Measurements from ENCODE around the gene ZBTB4. TPM values are rescaled to one million over a fixed set of nuclear protein-coding genes. Genes with fewer than 3 reads are reported as not detected.
"Not testable (repeated sequence)": the region's sequence is repeated elsewhere in the genome, so short reads cannot be mapped to it uniquely, and the experiment has no call there.

Gene ZBTB4
- total and polyA plus RNA-seq, 5 donors = 41.7 to 86.2 (median 81.4) TPM

DNA sequence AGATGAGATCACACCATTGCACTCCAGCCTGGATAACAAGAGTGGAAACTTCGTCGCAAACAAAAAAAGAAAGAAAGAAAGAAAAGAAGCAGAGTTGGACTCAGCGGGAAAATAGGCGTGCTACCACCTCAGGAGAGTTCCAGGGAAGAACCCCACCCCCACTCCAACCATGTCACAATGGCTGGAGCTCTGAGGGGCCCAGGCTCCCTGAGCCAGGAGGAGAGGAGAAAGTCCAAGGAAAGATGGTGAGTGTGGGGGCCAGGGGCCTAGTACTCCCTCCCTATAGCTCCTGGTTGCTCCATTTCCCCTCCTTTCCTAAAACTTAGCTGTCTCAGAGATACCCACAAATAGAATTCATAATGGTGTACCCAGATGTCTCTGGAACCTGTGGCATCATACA is 1.8 kb upstream of the ZBTB4 start, which contains the start of gene SLC35G6:
TSS of gene SLC35G6 (plus strand) at position 172 of the 400 bp plus-strand sequence. CDS start at position 243, 71 bp downstream.
- Histone ChIP-seq H3K4me1 (ENCODE audit: control insufficient read depth, insufficient read depth, low read length) (peaks cover 13% of the 10 kb centered on the region), H3K27ac (ENCODE audit: low read length) (peak within 1 kb of the TSS; percentile 93)
- H3K4me3 ChIP-seq (ENCODE audit: low read length); H3K27me3 ChIP-seq (ENCODE audit: control insufficient read depth, insufficient read depth); H3K9me3 ChIP-seq (ENCODE audit: control insufficient read depth, low read length); ATAC-seq: not testable (repeated sequence)
- peak in 1 of 3 donors; percentile 9 for DNase-seq
- WGBS = 96% methylated on average over 4 of the region's 4 CpGs
- intact Hi-C loops (cut with DNase I) = loop anchor here in 1 of 4 donors (5.0 kb wide), 1 partner anchor 134 kb away; no protein-coding TSS in a partner anchor

DNA sequence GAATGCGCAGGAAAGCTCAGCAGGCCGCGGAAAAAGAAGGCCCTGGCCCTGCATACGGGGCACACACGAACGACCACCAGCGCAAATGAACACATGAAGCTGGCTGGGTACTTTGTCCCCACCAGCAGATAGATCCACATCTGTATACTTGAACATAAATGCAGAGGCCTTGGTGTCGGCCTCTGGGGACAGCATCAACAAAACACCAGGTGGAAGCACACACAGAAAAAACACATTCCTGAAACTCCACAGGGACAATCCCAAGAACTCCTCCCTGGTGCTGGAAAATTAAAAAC is 606 bp upstream of the ZBTB4 start:
- Histone ChIP-seq H3K4me3 (ENCODE audit: low read length) (peak overlapping the region; percentile 98), H3K9me3 (ENCODE audit: control insufficient read depth, low read length) (no peaks in the 10 kb centered on the region), H3K27me3 (ENCODE audit: control insufficient read depth, insufficient read depth) (no peaks in the 10 kb centered on the region), H3K4me1 (ENCODE audit: control insufficient read depth, insufficient read depth, low read length) (peaks cover 15% of the 10 kb centered on the region), H3K27ac (ENCODE audit: low read length) (peak overlapping the region; percentile 93)
- ATAC-seq (no peak), DNase-seq (no peak)
- intact Hi-C loops (cut with DNase I) = loop anchor here in 1 of 4 donors (5.0 kb wide), 1 partner anchor 133 kb away; no protein-coding TSS in a partner anchor
- 5% methylated on average over 8 of the region's 8 CpGs for WGBS

DNA sequence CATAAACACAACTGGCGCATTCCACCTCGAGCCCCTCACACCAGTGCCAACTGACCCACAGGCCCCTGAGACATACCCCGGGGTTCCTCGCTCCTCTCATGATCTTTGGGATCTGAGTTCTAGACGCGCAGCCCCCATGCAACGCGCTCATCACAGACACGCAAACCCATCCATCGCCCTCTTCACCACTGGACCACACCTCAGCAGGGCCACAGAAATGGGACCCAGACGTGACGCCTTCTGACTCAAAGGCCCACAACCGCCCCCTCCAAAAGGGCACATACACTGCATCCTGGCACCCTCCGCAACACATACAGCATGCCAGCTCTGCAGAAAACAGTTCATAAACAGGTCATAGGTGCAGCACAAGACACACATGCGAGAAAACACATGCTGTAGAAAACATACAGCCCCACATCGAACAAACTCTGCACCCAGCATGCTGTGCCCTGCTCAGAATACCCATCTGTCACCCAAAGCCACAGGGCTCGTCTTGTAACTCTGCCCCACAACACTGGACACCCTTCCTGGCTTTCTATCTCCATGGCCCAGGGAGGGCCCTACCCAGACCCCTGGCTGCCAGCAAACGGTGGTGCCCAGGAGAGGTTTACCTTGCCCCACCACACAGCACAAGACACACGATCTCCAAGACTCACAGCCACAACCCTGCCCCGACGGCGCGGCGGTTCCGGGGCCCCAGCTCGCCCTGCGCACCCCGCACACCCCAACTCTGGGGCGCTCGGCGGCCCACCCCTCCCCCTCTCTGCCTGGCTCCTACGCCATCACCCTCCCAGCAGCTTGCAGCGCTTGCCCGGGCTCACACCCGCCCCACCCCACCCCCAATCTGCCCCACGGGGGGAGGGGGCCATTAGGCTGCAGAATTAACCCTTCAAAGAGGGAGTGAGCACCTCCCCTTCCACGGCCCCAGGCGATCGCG is 887 bp downstream of the ZBTB4 start:
- H3K4me1 ChIP-seq (ENCODE audit: control insufficient read depth, insufficient read depth, low read length) = peaks cover 18% of the 10 kb centered on the region
- ATAC-seq (peak; percentile 10 to 35), DNase-seq (peak; percentile 61 to 91 (median 87))
- intact Hi-C loops (cut with DNase I) = loop anchor here in 2 of 4 donors (5.0 kb wide), 1 partner anchor 41 kb away; the partner anchor contains the start of genes FGF11 (in 2 of the 2) and TMEM102 (in 2 of the 2)
- peak overlapping the region; percentile 98 for H3K4me3 ChIP-seq (ENCODE audit: low read length)
- H3K27me3 ChIP-seq (ENCODE audit: control insufficient read depth, insufficient read depth) = no peaks in the 10 kb centered on the region
- H3K27ac ChIP-seq (ENCODE audit: low read length) = peak overlapping the region; percentile 86
- 11% methylated on average over 40 of the region's 40 CpGs for WGBS
- no peaks in the 10 kb centered on the region for H3K9me3 ChIP-seq (ENCODE audit: control insufficient read depth, low read length)

DNA sequence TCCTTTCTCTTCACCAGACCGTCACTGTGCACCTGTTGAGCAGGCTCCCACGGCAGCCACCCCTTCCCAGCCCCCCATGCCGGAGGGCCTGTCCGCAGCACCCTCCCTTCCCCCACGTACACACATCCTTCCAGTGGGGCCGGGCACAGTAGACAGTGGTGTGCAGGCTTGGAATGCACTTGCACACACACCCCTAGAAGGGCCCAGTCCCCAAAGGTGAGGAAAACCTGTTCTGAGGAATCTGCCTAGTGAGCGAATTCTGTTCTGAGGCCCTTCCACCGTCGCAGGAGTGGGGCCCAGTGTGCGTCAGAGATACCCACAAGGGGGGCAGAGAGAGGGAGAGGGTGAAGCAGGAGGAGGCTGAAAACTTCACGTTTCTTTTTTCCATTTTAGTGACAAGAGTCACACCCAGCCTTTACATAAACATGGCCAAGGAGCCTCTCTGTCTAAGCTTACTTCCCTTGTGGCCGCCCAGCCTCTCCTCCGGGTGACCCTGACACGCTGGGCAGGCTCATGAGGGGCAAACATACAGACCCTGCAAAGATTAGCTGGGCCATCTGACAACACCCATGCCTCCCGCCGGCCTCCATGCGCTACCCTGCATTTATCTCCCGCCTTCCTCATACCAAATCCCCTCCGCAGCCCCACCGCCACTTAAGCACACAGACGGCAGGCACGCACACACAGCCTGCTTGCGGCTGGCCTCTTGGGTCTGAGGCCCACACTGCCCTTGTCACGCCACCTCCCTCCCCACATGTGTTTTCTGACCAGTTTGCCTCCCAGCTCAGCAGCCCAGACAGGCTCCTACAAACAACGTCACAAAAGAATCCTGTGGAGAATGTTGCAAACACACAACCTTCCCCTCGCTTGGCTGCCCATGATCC is 1.8 kb downstream of the ZBTB4 start:
- no peaks in the 10 kb centered on the region for H3K27me3 ChIP-seq (ENCODE audit: control insufficient read depth, insufficient read depth)
- H3K9me3 ChIP-seq (ENCODE audit: control insufficient read depth, low read length) = no peaks in the 10 kb centered on the region
- intact Hi-C loops (cut with DNase I) = loop anchor here in 2 of 4 donors (5.0 kb wide), 1 partner anchor 40 kb away; the partner anchor contains the start of genes FGF11 (in 2 of the 2) and TMEM102 (in 2 of the 2)
- peak; percentile 19 to 38 for ATAC-seq
- H3K27ac ChIP-seq (ENCODE audit: low read length) = peak overlapping the region; percentile 86
- DNase-seq = peak; percentile 55 to 85 (median 81)
- H3K4me1 ChIP-seq (ENCODE audit: control insufficient read depth, insufficient read depth, low read length) = peaks cover 18% of the 10 kb centered on the region
- peak overlapping the region; percentile 98 for H3K4me3 ChIP-seq (ENCODE audit: low read length)
- 13% methylated on average over 26 of the region's 26 CpGs for WGBS

DNA sequence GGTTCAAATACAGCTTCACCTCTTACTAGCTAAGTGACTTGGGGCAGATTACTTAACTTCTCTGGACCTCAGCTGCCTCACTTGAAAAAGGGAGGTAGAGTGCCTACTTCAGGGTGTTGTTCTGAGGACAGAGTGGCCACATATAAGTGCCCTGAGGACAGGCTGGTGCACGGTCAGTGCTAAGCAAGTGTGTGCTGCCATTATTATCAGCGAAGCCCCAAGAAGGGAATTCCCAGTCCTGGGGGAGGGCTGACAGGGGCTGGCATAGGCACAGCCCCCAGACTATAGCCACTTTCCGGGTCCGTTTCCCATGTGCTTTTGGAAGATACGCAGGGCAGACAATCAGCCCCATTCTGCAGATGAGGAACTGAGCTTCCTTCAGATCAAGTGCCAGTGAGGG is 2.5 kb downstream of the ZBTB4 start:
- Histone ChIP-seq H3K4me3 (ENCODE audit: low read length) (no peak overlapping the region), H3K4me1 (ENCODE audit: control insufficient read depth, insufficient read depth, low read length) (peaks cover 18% of the 10 kb centered on the region), H3K27ac (ENCODE audit: low read length) (peak overlapping the region; percentile 73), H3K27me3 (ENCODE audit: control insufficient read depth, insufficient read depth) (no peaks in the 10 kb centered on the region), H3K9me3 (ENCODE audit: control insufficient read depth, low read length) (no peaks in the 10 kb centered on the region)
- no peak for ATAC-seq
- 75% methylated on average over 5 of the region's 5 CpGs for WGBS
- intact Hi-C loops (cut with DNase I) = loop anchor here in 2 of 4 donors (5.0 kb wide), 1 partner anchor 40 kb away; the partner anchor contains the start of genes FGF11 (in 2 of the 2) and TMEM102 (in 2 of the 2)
- peak in 2 of 3 donors; percentile 6 to 35 for DNase-seq

DNA sequence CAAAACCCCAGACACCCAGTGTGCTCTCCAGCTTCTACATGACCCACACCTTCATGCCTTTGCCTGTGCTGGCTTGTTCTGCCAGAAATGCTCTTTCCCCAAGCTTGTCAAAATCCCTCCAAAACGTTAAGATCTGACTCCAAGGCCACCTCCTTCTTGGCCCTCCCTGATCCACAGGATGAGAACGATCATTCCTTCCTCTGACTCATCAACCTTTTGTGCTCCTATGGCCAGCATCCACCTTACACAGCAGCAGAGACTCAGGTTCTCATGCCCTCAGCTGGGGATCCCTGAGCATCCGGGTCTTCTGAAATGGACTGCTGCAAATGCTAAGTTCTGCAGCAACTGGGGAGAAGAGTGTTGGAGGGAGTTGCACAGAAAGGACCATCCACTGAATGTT is 2.9 kb downstream of the ZBTB4 start:
- intact Hi-C loops (cut with DNase I) = loop anchor here in 2 of 4 donors (5.0 kb wide), 1 partner anchor 39 kb away; the partner anchor contains the start of genes FGF11 (in 2 of the 2) and TMEM102 (in 2 of the 2)
- Histone ChIP-seq H3K27ac (ENCODE audit: low read length) (peak overlapping the region; percentile 73), H3K4me3 (ENCODE audit: low read length) (no peak overlapping the region), H3K9me3 (ENCODE audit: control insufficient read depth, low read length) (no peaks in the 10 kb centered on the region), H3K4me1 (ENCODE audit: control insufficient read depth, insufficient read depth, low read length) (peaks cover 21% of the 10 kb centered on the region), H3K27me3 (ENCODE audit: control insufficient read depth, insufficient read depth) (no peaks in the 10 kb centered on the region)
- ATAC-seq = no peak
- DNase-seq = peak; percentile 1 to 10 (median 2)
- 34% methylated on average over 3 of the region's 3 CpGs for WGBS

DNA sequence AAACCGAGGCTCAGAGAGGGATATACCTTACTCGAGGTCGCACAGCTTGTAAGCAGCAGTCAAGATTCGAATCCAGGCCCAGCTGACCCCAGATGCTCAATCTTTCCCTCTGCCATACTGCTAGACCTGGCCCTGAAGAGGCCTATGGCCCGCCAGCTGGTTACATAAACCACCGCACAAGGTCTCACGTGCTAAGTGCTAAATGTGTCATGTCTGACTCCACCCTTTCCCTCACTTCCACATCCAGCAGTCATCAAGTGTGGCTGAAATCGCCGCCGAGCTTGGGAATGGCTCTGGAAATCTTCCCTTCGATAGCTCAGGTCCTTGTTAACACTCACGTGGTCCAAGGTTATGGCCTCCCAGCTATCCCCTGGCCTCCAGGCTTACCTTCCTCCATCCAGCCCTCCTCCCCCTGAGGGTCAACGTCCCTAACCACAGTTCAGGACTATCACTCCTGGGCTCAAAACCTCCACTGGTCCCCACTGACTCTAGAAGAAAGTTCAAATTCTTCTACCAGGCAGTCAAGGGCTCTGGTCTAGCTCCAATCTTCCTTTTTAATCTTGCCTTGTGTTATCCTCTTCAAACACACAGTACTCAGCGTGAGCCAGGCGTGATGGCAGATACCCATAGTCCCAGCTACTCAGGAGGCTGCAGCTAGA is 3.5 kb downstream of the ZBTB4 start:
- intact Hi-C loops (cut with DNase I) = loop anchor here in 2 of 4 donors (5.0 kb wide), 1 partner anchor 39 kb away; the partner anchor contains the start of genes FGF11 (in 2 of the 2) and TMEM102 (in 2 of the 2)
- Histone ChIP-seq H3K4me1 (ENCODE audit: control insufficient read depth, insufficient read depth, low read length) (peaks cover 22% of the 10 kb centered on the region), H3K4me3 (ENCODE audit: low read length) (no peak overlapping the region), H3K9me3 (ENCODE audit: control insufficient read depth, low read length) (no peaks in the 10 kb centered on the region), H3K27me3 (ENCODE audit: control insufficient read depth, insufficient read depth) (no peaks in the 10 kb centered on the region), H3K27ac (ENCODE audit: low read length) (peak overlapping the region; percentile 73)
- peak; percentile 45 to 57 for ATAC-seq
- 45% methylated on average over 15 of the region's 15 CpGs for WGBS
- DNase-seq = peak; percentile 70 to 82 (median 79)

DNA sequence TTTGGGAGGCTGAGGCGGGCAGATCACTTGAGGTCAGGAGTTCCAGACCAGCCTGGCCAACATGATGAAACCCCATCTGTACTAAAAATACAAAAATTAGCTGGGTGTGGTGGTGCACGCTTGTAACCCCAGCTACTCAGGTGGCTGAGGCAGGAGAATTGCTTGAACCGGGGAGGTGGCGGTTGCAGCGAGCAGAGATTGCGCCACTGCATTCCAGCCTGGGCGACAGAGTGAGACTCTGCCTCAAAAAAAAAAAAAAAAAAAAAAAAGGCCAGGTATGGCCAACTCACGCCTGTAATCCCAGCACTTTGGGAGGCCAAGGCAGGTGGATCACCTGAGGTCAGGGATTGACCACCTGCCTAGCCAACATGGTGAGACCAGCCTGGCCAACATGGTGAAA is 4.7 kb downstream of the ZBTB4 start:
- Histone ChIP-seq H3K4me1 (ENCODE audit: control insufficient read depth, insufficient read depth, low read length) (peaks cover 25% of the 10 kb centered on the region), H3K27ac (ENCODE audit: low read length) (peak overlapping the region; percentile 18)
- WGBS = 89% methylated on average over 8 of the region's 8 CpGs
- intact Hi-C loops (cut with DNase I) = loop anchor here in 2 of 4 donors (5.0 kb wide), 1 partner anchor 37 kb away; the partner anchor contains the start of genes FGF11 (in 2 of the 2) and TMEM102 (in 2 of the 2)
- H3K9me3 ChIP-seq (ENCODE audit: control insufficient read depth, low read length); H3K27me3 ChIP-seq (ENCODE audit: control insufficient read depth, insufficient read depth); ATAC-seq; H3K4me3 ChIP-seq (ENCODE audit: low read length); DNase-seq: not testable (repeated sequence)

DNA sequence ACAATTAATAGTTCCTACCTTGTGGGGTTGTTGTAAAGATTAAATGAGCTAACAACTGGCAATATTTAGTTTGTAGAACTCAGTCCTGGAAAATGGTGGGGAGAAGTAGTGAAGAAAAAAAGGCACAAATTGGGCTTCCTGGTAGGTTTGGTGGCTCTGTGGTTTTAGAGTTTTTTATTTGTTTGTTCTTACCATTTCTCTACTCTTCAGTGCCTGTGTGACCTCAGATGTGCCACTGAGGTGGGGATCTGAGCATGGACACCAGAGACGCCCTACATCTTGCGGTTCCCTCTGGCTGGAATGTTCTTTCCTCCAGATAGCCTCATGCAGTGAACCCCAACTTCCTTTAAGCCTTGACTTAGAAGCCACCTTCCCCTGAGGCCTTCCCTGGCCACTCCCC is 7.7 kb downstream of the ZBTB4 start:
- Histone ChIP-seq H3K9me3 (ENCODE audit: control insufficient read depth, low read length) (no peaks in the 10 kb centered on the region), H3K4me3 (ENCODE audit: low read length) (no peak overlapping the region), H3K4me1 (ENCODE audit: control insufficient read depth, insufficient read depth, low read length) (peaks cover 20% of the 10 kb centered on the region), H3K27ac (ENCODE audit: low read length) (peak overlapping the region; percentile 8), H3K27me3 (ENCODE audit: control insufficient read depth, insufficient read depth) (no peaks in the 10 kb centered on the region)
- intact Hi-C loops (cut with DNase I) = no loop called here
- 72% methylated on average over 2 of the region's 2 CpGs for WGBS
- no peak for ATAC-seq
- DNase-seq = no peak
